Inferior parietal cortex (tissue), 1 donor: ENCODE results near the gene MOBP.

Experiments
- DNase-seq: peaks from one replicate; pipeline ENCODE4 v3.0.0-alpha.2; 2016; ENCODE audit errors: extremely low spot score

Gene MOBP

DNA sequence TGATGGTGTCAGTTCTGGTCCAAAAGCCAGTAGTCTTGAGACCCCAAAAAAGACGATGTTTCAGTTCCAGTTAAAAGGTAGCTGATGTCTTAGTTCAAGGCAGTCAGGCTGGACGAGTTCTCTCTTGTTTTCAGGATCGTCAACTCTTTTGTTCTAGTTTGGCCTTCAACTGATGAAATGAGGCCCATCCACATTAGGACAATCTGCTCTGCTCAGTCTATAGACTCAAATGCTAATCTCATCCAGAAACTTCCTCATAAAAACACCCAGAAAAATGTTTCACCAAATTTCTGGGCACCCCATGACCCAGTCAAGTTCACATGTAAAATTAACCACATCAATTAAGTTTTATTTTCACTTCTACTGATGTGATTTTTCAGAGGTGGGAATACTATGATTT is 74.0 kb downstream of the MOBP start:
- no peak for DNase-seq

DNA sequence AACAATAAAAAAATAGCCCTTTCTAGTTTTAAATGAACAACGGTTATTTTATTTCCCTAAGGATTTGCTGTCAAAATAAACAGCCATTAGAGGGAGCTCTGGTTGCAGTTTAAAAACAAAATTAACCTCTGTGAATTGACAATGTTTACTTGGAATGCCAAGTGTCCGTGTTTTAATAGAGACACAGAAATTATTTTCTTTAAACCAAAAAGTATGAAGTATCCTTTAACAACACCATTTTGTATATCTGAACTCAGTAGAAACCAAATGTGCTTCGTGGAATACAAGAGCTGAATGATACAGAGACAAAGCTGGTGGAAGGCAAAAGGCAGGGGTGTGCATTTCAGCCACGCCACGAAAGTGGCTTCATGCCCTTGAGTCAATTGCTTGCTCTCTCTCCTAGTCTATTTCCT is 74.4 kb downstream of the MOBP start:
- peak; percentile 80 for DNase-seq

DNA sequence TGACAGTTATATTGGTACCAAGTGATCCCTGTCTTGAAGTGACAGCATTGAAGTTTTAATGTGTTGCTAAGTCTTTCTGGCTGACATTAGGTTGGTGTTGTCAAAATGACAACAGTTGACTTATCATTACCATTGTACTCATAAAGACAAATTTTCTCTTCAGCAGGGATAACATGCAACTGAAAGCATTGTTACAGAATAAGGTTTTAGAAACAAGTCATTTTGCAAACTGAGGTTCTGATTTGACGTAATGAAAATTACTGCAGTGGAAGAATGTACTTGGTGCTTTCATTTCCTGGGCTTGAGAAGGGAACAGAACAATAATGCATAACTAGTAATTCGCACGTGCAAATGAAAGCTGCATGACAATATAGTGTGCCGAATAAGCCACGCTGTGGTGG is 75.1 kb downstream of the MOBP start:
- no peak for DNase-seq

DNA sequence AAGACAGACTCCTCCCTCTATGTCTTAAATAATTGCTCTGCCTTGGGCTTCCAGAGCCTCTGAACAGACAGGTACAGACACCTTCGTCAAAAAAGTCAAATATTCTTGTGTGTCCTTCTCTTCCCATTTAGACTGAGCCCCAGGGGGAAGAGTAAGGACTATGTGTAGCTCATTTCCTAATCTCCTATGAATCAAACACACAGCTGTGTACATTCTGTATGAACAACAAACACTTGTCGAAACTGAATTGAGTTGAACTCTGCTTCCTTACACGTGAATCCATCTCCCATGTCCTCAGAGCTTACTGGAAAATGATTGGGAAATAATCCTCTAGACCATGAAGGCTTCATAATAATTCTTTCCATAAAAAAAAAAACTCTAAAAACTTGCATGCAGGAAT is 80.8 kb downstream of the MOBP start:
- DNase-seq: no peak

DNA sequence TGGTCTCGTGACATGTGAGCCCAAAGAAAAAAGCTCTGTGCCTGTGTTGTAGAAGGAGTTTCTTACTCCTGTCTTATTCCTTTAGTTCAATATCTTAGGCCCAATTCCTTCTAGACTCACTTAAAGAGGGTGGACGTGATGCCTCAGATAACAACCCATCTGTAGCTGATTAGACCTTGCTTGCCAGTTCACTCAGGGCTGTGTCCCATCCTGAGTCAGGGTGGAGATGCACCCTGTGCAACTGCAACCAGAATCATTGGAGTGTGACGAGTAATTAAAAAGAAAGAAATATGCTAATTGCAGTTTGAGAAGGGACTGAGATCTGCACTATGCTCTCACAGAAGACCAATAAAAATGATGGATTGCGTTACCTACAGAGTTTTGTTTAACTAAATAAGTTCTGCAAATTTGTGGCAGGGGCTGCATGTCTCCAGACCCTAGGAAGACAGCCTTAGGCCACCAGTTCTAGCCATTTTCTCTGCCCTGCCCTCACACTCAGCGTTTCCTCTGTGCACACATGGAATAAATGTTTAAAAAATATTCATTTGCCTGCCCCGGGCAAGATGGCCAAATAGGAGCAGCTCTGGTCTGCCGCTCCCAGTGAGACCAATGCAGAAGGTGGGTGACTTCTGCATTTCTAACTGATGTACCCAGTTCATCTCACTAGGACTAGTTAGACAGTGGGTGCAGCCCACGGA is 83.0 kb downstream of the MOBP start:
- DNase-seq: no peak
